Measurements from ENCODE around the gene PRPF40A. TPM values are rescaled to one million over a fixed set of nuclear protein-coding genes. Genes with fewer than 3 reads are reported as not detected.

The PRPF40A gene
- total and polyA plus RNA-seq, 12 donors = 13.3 to 51.8 (median 33.1) TPM

- Histone ChIP-seq H3K27me3 (no peaks in the 10 kb centered on the region), H3K27ac (no peak overlapping the region), H3K4me1 (peaks cover 0 to 3% (median 0%) of the 10 kb centered on the region in 9 donors), H3K9me3 (no peaks in the 10 kb centered on the region), H3K36me3 (peaks cover 0 to 68% (median 15%) of the 10 kb centered on the region in 9 donors), H3K4me3 (no peak overlapping the region)
- intact Hi-C loops (cut with DNase I) = no loop called here
- DNase-seq (no peak), ATAC-seq (no peak)
- no peak for TF ChIP-seq CTCF (IDR thresholded peaks at IDR 0.05)
- 93 to 95% methylated on average over 9 of the region's 9 CpGs for WGBS, 2 donors
These were observed 34.6 kb downstream of the PRPF40A start for GRCh38 chr2:152682663-152683062.

- Histone ChIP-seq H3K36me3 (peaks cover 0 to 90% (median 30%) of the 10 kb centered on the region in 9 donors), H3K27ac (no peak overlapping the region), H3K4me1 (no peaks in the 10 kb centered on the region), H3K4me3 (no peak overlapping the region), H3K9me3 (no peaks in the 10 kb centered on the region), H3K27me3 (no peaks in the 10 kb centered on the region)
- no peak for TF ChIP-seq CTCF (IDR thresholded peaks at IDR 0.05)
- DNase-seq (no peak), ATAC-seq (no peak)
- WGBS, 2 donors = 90 to 97% methylated on average over 2 of the region's 2 CpGs
- intact Hi-C loops (cut with DNase I) = loop anchor here in 1 of 10 donors (10.0 kb wide), 1 partner anchor 1224 kb away; no protein-coding TSS in a partner anchor
These were observed 38.5 kb downstream of the PRPF40A start for GRCh38 chr2:152678808-152679207.

DNA sequence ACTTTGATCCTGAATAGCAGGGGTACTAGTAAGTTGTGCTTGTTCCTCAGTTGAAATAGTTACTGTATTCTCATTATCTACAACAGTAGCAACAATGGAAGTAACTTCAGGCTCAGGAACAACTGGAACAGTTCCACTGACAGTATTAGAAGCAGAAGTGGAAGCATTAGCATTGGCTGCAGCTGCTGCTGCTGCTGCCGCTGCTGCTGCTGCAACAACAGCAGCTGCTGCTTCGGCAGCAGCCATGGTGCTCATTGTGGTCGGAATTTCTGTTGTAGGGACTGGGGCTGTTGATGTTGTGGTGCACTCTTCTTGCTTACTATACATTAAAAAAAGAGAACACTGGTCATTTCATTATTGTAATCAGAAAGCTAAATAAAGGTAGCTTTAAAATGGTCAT, 40.8 kb downstream of the PRPF40A start:
- no peak overlapping the region for H3K27ac ChIP-seq

GRCh38 chr2:152674334-152674733, 42.9 kb downstream of the PRPF40A start:
- intact Hi-C loops (cut with DNase I) = loop anchor here in 1 of 10 donors (10.0 kb wide), 1 partner anchor 1220 kb away; no protein-coding TSS in a partner anchor
- H3K27me3 ChIP-seq = no peaks in the 10 kb centered on the region
- ATAC-seq (no peak), DNase-seq (no peak)
- H3K4me1 ChIP-seq = no peaks in the 10 kb centered on the region
- WGBS, 2 donors = 77 to 85% methylated on average over 4 of the region's 4 CpGs
- no peaks in the 10 kb centered on the region for H3K9me3 ChIP-seq
- H3K27ac ChIP-seq = no peak overlapping the region
- H3K4me3 ChIP-seq = no peak overlapping the region
- H3K36me3 ChIP-seq = peaks cover 0 to 100% (median 58%) of the 10 kb centered on the region in 9 donors
- no peak for TF ChIP-seq CTCF (IDR thresholded peaks at IDR 0.05)

More for the DNA sequence above, 40.8 kb downstream of the PRPF40A start:
- no peak for DNase-seq
- peaks cover 0 to 100% (median 49%) of the 10 kb centered on the region in 9 donors for H3K36me3 ChIP-seq
- H3K27me3 ChIP-seq = no peaks in the 10 kb centered on the region
- H3K4me1 ChIP-seq = no peaks in the 10 kb centered on the region
- no peak for TF ChIP-seq CTCF (IDR thresholded peaks at IDR 0.05)
- H3K4me3 ChIP-seq = no peak overlapping the region
- no peak for ATAC-seq
- H3K9me3 ChIP-seq = no peaks in the 10 kb centered on the region
- intact Hi-C loops (cut with DNase I) = loop anchor here in 1 of 10 donors (10.0 kb wide), 1 partner anchor 1222 kb away; no protein-coding TSS in a partner anchor
- 92% methylated on average over 3 of the region's 3 CpGs for WGBS, 2 donors
